HG02973 (cell line): ENCODE data around the gene PGLYRP4.
"Not testable (repeated sequence)": the region's sequence is repeated elsewhere in the genome, so short reads cannot be mapped to it uniquely, and the experiment has no call there.

Experiments used
- ATAC-seq: cut with Tn5 transposase; IDR thresholded peaks from one replicate; pipeline ENCODE4 v1.9.1; 2021; ENCODE audit warnings: moderate library complexity; ENCODE audit not compliant: unreplicated experiment

The PGLYRP4 gene

DNA sequence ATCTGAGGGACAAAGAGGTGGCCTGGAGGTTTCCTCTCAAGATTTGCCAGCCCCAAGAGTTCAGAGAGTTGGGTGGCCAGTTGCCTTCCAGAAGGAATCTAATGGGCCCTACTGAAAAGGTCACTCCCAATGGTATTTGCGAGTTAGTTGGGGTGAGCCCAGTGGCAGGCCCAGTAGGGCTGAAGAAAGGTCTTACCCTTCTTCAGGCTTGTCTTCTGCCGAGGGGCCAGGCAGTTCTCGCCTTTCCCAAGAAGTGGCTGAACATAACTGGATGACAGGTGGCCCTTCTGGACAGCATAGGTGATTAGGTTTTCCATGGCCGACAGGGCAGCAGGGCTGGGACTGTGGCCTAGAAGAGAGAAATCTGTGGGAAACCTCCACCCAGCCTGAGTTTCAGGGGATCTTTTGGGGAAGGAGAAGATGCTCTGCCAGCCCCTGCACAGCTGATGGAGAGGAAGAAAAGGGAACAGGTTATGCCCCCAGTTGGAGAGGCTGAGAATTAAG, 7.2 kb downstream of the PGLYRP4 start:
- ATAC-seq = no peak

DNA sequence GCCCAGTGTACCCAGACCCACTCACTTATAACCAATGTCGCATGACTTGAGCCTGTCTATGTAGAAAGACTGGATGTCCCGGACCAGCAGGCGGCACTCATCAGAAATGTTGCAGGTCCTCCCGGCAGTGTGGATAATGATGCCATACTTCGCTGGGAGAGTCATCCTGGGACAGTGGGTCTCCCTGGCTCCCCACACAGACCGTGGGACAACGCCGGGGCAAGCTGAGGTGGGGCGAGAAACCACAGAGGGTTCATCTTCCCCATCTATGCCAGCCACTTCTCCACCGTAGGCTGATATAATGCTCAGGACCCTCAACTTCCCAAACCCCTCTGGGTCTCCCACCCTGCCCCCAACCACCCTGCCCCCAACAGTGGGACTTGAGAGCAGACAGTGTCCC, 8.3 kb downstream of the PGLYRP4 start:
- no peak for ATAC-seq

DNA sequence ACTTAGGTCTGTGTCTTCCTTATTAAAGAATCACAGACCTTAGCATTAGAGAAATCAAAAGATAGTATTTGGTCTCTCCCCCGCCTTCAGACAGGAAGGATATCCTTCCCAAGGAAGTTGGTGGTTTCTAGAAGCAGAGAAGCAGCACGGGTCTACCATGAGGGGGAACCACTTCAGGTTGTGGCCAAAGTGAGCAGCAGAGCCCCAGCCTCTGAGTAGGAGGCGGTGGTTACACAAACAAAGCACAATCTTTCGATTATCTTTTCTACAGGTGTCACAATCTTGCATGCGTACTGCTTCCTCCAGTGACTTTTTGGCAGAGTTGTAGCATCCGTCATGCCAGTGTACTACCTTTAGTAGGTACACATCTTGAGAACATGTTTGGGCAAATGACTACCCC, 8.8 kb downstream of the PGLYRP4 start:
- no peak for ATAC-seq

DNA sequence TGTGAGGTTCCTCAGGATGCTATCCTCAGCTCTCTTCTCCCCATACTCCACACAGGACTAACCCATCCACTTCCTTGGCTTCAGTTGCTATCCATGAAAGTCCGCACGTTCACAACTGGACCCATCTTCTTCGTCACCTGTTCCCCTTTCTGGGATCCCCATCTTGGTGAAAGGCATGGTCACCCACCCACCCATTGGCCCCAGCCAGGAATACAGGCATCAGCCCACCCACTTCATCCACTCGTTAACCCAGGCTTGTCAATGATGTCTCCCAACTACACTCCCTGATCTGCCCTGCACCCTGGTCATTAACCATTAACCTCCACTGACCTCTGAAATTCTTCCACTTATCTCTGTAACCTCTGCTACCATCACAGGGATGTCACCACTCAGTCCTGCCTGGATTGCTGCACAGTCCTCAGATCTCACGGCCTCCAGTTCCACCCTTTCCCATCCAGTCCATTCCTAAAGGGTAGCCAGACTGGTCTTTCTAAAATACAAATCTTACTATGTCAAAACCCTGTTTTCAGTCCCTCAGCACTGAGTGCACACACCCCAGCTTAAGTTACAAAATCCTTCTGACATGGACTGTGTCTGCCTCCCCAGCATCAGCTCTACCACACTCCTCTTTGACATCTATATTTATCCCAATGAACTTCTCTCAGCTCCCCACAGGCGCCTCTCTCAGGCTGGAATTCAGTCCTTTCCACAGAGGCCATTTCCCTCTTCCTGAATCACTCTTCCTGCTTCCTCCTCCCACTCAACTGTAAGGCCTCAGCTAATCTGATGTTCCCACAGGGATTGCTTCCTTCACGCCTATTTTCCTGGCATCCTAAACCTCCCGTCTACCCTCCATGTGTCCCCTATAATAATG, 10.4 kb downstream of the PGLYRP4 start:
- ATAC-seq = no peak

GRCh38 chr1:153336650-153337049, 12.0 kb downstream of the PGLYRP4 start:
- ATAC-seq = no peak

DNA sequence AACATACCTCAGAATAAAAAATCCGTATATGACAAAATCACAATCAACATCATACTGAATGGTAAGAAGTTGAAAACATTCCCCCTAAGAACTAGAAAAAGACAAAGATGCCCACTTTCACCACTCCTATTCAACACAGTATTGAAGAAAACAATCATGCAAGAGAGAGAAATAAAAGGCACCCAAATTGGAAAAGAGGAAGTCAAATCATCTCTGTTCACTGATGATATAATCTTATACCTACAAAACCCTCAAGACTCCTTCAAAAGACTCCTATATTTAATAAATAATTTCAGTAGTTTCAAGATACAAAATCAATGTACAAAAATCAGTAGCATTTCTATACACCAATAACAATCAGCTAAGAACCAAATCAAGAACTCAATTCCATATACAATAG, 14.7 kb downstream of the PGLYRP4 start:
- no peak for ATAC-seq

- ATAC-seq = no peak
Measured at GRCh38 chr1:153324912-153325311, 23.7 kb downstream of the PGLYRP4 start.

- no peak for ATAC-seq
Measured at GRCh38 chr1:153322568-153322967, 26.1 kb downstream of the PGLYRP4 start.

DNA sequence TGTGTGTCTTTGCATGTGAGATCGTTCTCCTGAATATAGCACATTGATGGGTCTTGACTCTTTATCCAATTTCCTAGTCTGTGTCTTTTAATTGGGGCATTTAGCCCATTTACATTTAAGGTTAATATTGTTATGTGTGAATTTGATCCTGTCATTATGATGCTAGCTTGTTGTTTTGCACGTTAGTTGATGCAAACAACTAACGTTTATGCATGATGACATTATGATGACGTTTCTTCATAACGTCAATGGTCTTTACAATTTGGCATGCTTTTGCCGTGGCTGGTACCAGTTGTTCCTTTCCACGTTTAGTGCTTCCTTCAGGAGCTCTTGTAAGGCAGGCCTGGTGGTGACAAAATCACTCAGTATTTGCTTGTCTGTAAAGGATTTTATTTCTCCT, 30.5 kb downstream of the PGLYRP4 start:
- ATAC-seq = not testable (repeated sequence)

DNA sequence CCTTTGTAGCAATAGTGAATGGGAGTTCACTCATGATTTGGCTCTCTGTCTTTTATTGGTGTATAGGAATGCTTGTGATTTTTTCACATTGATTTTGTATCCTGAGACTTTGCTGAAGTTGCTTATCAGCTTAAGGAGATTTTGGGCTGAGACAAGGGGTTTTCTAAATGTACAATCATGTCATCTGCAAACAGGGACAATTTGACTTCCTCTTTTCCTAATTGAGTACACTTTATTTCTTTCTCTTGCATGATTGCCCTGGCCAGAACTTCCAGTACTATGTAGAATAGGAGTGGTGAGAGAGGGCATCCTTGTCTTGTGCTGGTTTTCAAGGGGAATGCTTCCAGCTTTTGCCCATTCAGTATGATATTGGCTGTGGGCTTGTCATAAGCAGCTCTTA, 32.6 kb downstream of the PGLYRP4 start:
- ATAC-seq = not testable (repeated sequence)

GRCh38 chr1:153314388-153314787, 34.3 kb downstream of the PGLYRP4 start:
- ATAC-seq = not testable (repeated sequence)

DNA sequence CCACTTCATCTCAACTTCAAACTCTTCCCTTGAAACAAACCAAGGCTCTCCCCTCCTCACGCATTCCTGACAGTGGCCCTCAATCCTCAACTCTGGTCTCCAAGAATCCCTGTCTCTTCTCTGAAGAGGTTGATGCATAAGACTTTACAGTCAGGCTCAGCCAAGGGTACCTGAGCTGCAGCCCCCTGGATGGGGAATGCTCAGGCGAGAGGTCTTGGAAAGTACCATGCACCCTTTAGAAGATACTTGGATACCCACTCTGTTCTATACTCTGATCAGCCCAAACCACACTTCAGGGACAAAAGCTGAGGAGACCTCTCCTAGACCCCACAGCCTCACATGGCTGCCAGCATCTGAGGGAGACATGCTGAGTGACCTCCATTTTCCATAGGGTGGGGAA, 35.4 kb downstream of the PGLYRP4 start:
- no peak for ATAC-seq

DNA sequence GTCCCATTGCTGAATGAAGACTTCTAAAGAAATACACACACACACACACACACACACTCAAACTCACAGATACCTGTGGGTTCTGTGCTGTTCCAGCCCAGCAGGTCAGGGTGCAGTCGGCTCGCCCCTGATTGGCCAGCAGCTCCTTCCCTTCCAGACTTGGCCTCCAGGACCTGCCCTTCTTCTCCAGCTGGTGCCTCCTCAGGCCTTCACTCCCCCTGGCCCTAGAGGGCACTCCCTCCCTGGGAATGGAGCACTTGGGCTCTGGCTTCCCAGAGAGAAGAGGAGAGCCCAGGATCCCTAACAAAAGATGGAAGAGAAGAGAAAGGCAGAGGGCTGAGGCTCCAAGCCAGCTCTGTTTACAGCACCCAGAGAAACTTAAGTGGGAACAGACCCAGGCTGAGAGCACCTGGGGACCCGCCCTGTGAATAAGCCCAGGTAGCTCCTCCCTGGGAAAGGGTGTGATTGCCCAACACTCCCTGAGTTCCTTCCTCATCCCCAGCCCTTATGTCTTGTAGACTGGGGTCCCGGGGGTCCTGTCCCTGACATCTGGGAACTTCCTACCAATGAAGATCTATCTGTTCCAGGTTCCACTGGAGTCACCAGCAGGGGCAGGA, 36.0 kb downstream of the PGLYRP4 start, which contains the start of gene PGLYRP3:
PGLYRP3 (minus strand) TSS at position 383 of the 617 bp plus-strand sequence. CDS start 2,287 bp downstream, outside the sequence.
- ATAC-seq = no peak

GRCh38 chr1:153310526-153310925, 38.1 kb downstream of the PGLYRP4 start:
- ATAC-seq = no peak

- ATAC-seq = no peak
Measured at GRCh38 chr1:153309441-153309840, 39.2 kb downstream of the PGLYRP4 start.

DNA sequence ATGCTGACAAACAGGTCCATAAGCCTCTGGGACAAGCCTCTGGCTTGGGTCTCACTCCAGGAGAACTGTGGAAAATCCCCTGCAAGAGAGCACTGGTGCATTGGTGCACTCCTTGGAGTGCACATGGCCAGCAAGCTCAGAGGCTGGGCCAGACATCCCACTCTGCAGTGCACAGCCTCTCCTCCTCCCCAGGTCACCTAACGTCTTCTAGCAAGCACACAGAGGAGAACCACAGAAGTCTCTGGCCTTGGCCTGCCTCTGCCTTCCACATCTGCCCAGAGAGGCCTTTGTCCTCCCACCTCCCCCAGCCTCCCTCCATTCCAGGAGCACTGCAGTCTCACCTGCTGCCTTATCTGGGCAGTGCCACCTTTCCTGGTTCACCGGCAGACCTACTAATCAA, 40.1 kb downstream of the PGLYRP4 start:
- no peak for ATAC-seq

- no peak for ATAC-seq
Measured at GRCh38 chr1:153307221-153307600, 41.4 kb downstream of the PGLYRP4 start.

DNA sequence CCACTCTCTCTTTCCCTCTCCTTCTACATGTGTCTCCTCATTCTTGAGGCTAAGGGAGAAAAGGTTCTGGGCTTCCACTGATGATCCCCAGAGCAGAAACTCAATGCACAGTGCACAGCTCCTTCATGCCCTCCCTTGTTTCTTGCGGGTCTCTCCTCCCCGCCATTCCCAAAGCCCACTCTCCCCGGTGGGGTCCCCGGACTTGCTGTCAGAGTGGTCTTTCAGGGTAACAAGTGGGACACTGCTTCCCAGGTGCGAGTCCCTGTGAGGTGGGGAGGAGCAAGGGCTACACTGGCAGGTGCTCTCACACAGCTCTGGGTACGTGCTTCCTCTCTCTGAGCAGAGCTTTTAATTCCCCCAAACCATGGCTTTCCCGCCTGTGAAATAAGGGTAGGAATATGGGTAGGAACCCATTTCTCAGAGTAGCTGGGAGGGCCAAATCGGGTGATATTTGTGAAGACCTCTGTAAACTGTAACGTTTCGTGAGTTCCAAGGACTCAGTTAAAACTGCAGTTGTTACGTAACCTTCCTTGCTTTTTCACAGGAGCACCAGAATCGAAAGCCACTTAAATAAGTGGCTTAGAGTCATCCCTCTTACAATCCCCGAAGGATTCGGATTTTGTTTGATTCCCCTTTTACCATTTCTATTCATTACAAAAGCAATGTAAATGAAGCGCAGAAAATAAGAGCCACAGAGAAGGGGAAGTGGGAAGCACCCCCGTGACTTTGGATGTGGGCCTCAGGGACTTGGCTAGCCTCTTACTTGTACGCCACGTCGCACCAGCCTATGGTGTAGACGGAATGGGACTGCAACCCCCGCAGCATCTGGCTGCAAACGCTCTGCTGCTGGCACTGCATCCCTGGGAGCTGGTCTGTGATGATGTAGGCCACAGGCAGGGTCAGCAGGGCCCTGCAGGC, 42.1 kb downstream of the PGLYRP4 start:
- no peak for ATAC-seq

- no peak for ATAC-seq
Measured at GRCh38 chr1:153305682-153306081, 43.0 kb downstream of the PGLYRP4 start.

DNA sequence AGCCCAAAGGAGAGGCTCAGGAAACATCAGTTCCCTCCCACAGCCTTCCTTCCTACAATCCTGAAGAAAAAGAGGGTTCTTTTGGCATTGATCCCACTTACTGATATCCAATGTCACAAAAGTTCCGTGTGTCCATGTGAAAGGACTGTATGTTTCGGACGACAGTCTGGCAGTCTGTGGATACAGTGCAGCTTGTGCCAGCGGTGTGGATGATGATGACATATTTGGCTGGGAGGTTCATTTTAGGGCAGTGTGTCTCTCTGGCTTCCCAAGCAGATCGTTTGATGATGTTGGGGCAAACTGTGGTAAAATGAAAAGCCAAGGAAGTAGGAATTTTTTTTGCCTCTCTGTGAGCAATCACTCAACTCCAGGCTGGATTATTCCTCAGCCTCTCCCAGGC, 46.3 kb downstream of the PGLYRP4 start:
- ATAC-seq = no peak

DNA sequence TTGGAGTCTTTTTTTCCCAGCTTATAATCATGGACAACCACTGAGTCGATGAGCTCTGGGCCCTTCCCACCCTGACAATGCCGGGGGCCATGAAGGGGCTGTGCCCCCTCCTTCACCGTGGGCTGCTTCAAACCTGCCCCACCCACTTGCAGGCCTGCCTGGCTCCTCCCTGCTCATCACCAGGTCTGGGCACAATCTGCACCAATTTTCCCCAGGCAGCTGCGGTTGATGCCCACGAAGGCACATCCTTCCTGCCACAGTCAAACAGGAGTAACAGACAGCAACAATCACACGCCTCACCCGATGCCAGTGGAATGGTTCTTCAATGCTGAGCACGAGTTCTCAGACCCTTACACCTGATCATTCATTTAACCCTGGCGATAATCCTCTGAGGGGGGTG, 54.8 kb downstream of the PGLYRP4 start:
- no peak for ATAC-seq
